Left ventricle myocardium superior (tissue), 1 donor: ENCODE measurements around the gene PRELID1. TPM values are rescaled to one million over a fixed set of nuclear protein-coding genes. Genes with fewer than 3 reads are reported as not detected.
"Not testable (repeated sequence)": the region's sequence is repeated elsewhere in the genome, so short reads cannot be mapped to it uniquely, and the experiment has no call there.

Experiments
- ATAC-seq: fragments of 200-7000 bp; cut with Tn5 transposase; one replicate; pipeline ENCODE4 v1.9.1; 2020; ENCODE audit warnings: mild to moderate bottlenecking, moderate library complexity
- DNase-seq: peaks from one replicate; pipeline ENCODE4 v3.0.0-alpha.2; 2020
- intact Hi-C: fragments of 100-400 bp; cut with micrococcal nuclease; formaldehyde crosslinking; loops from one replicate; pipeline ENCODE4 v1.11.0; 2022
- total RNA-seq: library from RNA; stranded (reverse); fragmentation: NEBNext Ultra II Directional; extraction: Animal tissue kit (Norgen Biotek cat#: 25700); gene quantifications from one replicate; pipeline ENCODE4 v1.2.1, GENCODE V29; 2021
- donor health status: DM: no; HTN: yes; CAD: no; lungs with severe emphysema.

PRELID1 gene
- total RNA-seq, 1 donor from 2014 or later = 35.2 TPM

- ATAC-seq (peak; percentile 20), DNase-seq (no peak)
- intact Hi-C loops = no loop called here
Observed at GRCh38 chr5:177296581-177296980, 7.0 kb upstream of the PRELID1 start.

GRCh38 chr5:177297922-177298321 is 5.7 kb upstream of the PRELID1 start:
- DNase-seq (no peak), ATAC-seq (no peak)
- intact Hi-C loops = no loop called here

- ATAC-seq (no peak), DNase-seq (no peak)
- intact Hi-C loops = no loop called here
Observed at GRCh38 chr5:177299697-177300096, 3.9 kb upstream of the PRELID1 start.

- DNase-seq (peak; percentile 59), ATAC-seq (peak; percentile 37)
- intact Hi-C loops = no loop called here
Observed at GRCh38 chr5:177300236-177300880, 3.2 kb upstream of the PRELID1 start.

GRCh38 chr5:177300951-177301350 is 2.6 kb upstream of the PRELID1 start:
- intact Hi-C loops = no loop called here
- ATAC-seq (no peak), DNase-seq (no peak)

GRCh38 chr5:177301503-177302165 is 2.0 kb upstream of the PRELID1 start:
- ATAC-seq (no peak), DNase-seq (no peak)
- intact Hi-C loops = no loop called here

GRCh38 chr5:177302354-177303110 is 1.1 kb upstream of the PRELID1 start:
- intact Hi-C loops = no loop called here
- DNase-seq (no peak), ATAC-seq (no peak)

- intact Hi-C loops = no loop called here
- DNase-seq (no peak), ATAC-seq (no peak)
Observed at GRCh38 chr5:177303925-177304391, 359 bp downstream of the PRELID1 start.

GRCh38 chr5:177304392-177305119 is 957 bp downstream of the PRELID1 start:
- DNase-seq = no peak
- intact Hi-C loops = no loop called here
- no peak for ATAC-seq

GRCh38 chr5:177306103-177306640 is 2.6 kb downstream of the PRELID1 start:
- DNase-seq, ATAC-seq, intact Hi-C loops: not testable (repeated sequence)

- DNase-seq (no peak), ATAC-seq (no peak)
- intact Hi-C loops = no loop called here
Observed at GRCh38 chr5:177306674-177307543, 3.3 kb downstream of the PRELID1 start.

- DNase-seq = no peak
- no peak for ATAC-seq
- intact Hi-C loops = no loop called here
Observed at GRCh38 chr5:177307544-177308363, 4.2 kb downstream of the PRELID1 start.

- ATAC-seq (no peak), DNase-seq (no peak)
- intact Hi-C loops = no loop called here
Observed at GRCh38 chr5:177308740-177309139, 5.1 kb downstream of the PRELID1 start.

- DNase-seq (peak; percentile 68), ATAC-seq (peak; percentile 22)
- intact Hi-C loops = no loop called here
Observed at GRCh38 chr5:177309351-177310191, 6.0 kb downstream of the PRELID1 start.

GRCh38 chr5:177310332-177310731 is 6.7 kb downstream of the PRELID1 start:
- intact Hi-C loops = no loop called here
- DNase-seq (no peak), ATAC-seq (no peak)

- intact Hi-C loops = no loop called here
- DNase-seq (no peak), ATAC-seq (no peak)
Observed at GRCh38 chr5:177310757-177311391, 7.3 kb downstream of the PRELID1 start.
